ENCODE results near the gene MAPK10.

MAPK10 gene

DNA sequence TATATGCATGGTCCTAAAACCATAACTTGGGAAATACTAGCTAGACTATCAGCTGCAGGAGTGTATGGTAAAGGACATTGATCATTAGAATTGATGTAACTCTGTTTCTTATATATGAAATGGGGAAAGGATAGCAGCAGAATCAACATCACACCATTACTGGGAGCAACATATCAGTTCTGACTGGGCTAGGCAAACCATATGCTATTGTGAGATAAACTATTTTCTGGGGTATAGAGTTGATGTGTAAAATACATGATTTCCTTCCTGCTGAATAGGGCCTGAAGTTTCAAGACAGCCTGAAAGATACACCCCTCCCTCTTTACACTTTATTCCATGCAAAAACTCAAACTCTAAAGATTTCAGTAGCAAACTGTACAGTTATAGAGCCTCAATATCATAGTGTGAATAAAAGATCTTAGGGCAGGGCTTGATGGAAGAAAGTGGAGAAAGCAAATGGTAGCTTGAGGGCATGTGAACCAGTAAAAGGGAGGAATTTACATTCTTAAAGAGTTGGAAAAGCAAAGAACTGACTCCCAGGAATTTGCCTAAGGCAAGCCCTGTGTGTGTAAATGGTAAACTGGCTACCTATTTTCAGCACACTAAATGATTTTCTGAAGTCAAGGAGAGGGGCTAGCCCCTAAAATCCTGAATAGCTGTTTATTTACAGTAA is 404.1 kb downstream of the MAPK10 start:
- peaks cover 39% of the 10 kb centered on the region for H3K36me3 Mint-ChIP-seq (ENCODE audit: low read depth)
- H3K4me3 Mint-ChIP-seq, result no peak overlapping the region
- peak overlapping the region; percentile 53 for H3K27ac Mint-ChIP-seq
- peaks cover 60% of the 10 kb centered on the region for H3K4me1 Mint-ChIP-seq
- H3K9me3 Mint-ChIP-seq, result no peaks in the 10 kb centered on the region
- TF ChIP-seq, protein P1, sequence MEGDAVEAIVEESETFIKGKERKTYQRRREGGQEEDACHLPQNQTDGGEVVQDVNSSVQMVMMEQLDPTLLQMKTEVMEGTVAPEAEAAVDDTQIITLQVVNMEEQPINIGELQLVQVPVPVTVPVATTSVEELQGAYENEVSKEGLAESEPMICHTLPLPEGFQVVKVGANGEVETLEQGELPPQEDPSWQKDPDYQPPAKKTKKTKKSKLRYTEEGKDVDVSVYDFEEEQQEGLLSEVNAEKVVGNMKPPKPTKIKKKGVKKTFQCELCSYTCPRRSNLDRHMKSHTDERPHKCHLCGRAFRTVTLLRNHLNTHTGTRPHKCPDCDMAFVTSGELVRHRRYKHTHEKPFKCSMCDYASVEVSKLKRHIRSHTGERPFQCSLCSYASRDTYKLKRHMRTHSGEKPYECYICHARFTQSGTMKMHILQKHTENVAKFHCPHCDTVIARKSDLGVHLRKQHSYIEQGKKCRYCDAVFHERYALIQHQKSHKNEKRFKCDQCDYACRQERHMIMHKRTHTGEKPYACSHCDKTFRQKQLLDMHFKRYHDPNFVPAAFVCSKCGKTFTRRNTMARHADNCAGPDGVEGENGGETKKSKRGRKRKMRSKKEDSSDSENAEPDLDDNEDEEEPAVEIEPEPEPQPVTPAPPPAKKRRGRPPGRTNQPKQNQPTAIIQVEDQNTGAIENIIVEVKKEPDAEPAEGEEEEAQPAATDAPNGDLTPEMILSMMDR (IDR thresholded peaks at IDR 0.05), result no peak
- no peaks in the 10 kb centered on the region for H3K27me3 Mint-ChIP-seq (ENCODE audit: low read depth, poor library complexity)
- no peak for DNase-seq

DNA sequence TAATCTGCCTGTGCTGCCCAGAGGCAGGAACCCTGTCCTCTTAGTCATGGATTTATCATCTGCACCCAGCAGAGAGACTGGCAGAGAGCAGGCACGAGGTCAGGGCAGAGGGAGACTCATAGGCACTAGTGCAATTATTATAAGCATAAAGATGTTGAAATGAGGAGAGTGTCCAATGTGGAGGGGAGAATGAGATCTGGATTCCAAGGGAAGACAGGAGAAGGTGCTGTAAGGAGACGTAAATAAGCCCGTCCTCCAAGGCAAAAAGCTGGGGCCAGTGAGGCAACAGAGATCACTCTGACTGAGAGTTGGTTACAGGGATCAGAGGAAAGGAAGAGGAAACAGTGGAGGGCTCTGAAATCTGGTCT is 406.2 kb downstream of the MAPK10 start:
- TF ChIP-seq, protein P1 (IDR thresholded peaks at IDR 0.05), result no peak
- peaks cover 39% of the 10 kb centered on the region for H3K36me3 Mint-ChIP-seq (ENCODE audit: low read depth)
- no peaks in the 10 kb centered on the region for H3K9me3 Mint-ChIP-seq
- H3K4me3 Mint-ChIP-seq, result no peak overlapping the region
- H3K27me3 Mint-ChIP-seq (ENCODE audit: low read depth, poor library complexity), result no peaks in the 10 kb centered on the region
- H3K4me1 Mint-ChIP-seq, result peaks cover 63% of the 10 kb centered on the region
- H3K27ac Mint-ChIP-seq, result peak overlapping the region; percentile 96
- DNase-seq, result no peak

DNA sequence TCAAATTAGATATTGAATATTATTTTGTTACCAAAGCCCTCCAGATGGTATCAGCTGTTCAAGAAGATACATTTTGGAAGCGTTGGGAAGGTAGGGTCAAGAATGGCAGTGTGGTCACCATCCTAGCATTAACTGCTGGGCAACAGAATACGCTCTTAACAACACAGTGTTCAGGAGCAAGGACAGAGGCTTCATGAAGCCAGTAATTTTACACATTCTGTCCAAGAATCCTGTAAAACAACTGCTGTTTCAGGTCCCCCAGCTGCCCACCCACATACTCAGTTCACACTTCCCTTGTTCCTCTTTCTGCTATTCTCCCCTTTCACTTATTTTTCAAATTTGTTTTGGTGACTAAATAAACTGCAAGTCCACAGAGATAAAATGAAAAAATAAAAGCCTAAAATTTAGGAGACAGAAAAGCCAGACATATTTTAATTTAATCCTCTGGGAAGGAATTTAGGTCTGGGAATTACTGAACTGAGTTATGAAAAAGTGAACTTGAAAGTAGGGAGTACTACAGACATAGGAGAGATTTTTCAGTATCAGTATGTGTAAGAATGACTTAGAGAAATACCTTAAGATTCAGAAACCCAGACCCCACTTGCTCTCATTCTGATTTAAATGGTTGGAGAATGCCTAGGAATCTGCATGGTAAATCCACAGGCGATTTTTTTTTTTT is 406.7 kb downstream of the MAPK10 start:
- H3K9me3 Mint-ChIP-seq, result no peaks in the 10 kb centered on the region
- TF ChIP-seq, protein P1 (IDR thresholded peaks at IDR 0.05), result no peak
- no peak for DNase-seq
- H3K36me3 Mint-ChIP-seq (ENCODE audit: low read depth), result peaks cover 37% of the 10 kb centered on the region
- no peak overlapping the region for H3K4me3 Mint-ChIP-seq
- H3K27me3 Mint-ChIP-seq (ENCODE audit: low read depth, poor library complexity), result no peaks in the 10 kb centered on the region
- peak overlapping the region; percentile 96 for H3K27ac Mint-ChIP-seq
- peaks cover 64% of the 10 kb centered on the region for H3K4me1 Mint-ChIP-seq

DNA sequence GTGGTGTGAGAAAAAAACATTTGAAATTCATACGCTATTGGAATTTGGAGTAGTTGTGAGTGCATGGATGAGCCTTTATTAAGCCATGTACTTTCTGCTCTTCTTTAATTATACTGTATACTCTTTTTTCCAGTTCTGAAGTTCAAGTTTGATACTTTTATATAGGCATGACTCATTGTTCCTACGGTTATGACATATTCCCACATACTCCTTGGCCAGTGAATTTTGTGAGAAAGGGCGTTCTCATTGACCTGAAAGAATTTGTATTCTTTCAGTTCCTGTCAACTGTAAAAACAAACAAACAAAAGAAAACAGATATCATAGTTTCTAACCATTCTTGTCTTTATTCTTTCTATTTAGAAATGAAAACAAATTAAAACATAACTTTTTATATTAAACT is 407.3 kb downstream of the MAPK10 start:
- DNase-seq, result no peak
- Mint-ChIP-seq H3K4me3 (no peak overlapping the region), H3K27ac (peak overlapping the region; percentile 61), H3K27me3 (ENCODE audit: low read depth, poor library complexity) (no peaks in the 10 kb centered on the region), H3K36me3 (ENCODE audit: low read depth) (peaks cover 37% of the 10 kb centered on the region), H3K9me3 (no peaks in the 10 kb centered on the region), H3K4me1 (peaks cover 70% of the 10 kb centered on the region)
- TF ChIP-seq, protein P1 (IDR thresholded peaks at IDR 0.05), result no peak

DNA sequence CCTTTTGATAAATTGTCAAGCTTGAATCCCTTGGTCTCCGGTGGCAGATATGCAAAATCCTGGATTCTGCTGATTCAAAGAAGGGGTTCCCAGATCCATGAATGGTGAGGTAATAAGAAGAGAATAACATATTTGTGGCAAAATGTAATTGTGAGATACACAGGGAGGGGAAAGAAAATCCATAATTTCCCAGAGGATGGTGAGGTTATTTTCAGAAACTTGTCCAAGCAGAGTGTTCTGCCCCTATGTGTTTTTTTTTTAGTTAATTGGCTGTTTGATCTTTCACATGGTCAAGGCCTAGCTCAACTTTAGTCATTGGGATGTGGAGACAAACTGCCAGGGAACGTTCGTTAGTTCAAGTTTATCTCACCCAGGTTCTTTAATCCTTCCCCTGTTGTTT is 408.8 kb downstream of the MAPK10 start:
- Mint-ChIP-seq H3K4me3 (no peak overlapping the region), H3K4me1 (peaks cover 73% of the 10 kb centered on the region), H3K27me3 (ENCODE audit: low read depth, poor library complexity) (no peaks in the 10 kb centered on the region), H3K36me3 (ENCODE audit: low read depth) (peaks cover 37% of the 10 kb centered on the region), H3K27ac (no peak overlapping the region), H3K9me3 (no peaks in the 10 kb centered on the region)
- no peak for DNase-seq
- TF ChIP-seq, protein P1 (IDR thresholded peaks at IDR 0.05), result no peak

DNA sequence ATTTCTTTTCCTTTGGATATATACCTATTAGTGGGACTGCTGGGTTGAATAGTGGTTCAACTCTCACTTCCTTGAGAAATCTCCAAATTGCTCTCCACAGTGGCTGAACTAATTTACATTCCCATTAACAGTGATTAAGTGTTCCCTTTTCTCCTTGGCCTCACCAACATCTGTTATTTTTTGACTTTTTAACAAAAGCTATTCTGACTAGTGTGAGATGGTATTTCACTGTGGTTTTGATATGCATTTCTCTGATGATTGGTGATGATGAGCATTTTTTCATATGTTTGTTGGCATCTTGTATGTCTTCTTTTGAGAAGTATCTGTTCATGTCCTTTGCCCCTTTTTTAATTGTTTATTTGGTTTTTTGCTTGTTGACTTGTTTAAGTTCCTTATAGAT is 413.0 kb downstream of the MAPK10 start:
- no peaks in the 10 kb centered on the region for H3K27me3 Mint-ChIP-seq (ENCODE audit: low read depth, poor library complexity)
- H3K36me3 Mint-ChIP-seq (ENCODE audit: low read depth), result peaks cover 44% of the 10 kb centered on the region
- peaks cover 9% of the 10 kb centered on the region for H3K9me3 Mint-ChIP-seq
- H3K4me3 Mint-ChIP-seq, result peak overlapping the region; percentile 19
- DNase-seq, result no peak
- peaks cover 56% of the 10 kb centered on the region for H3K4me1 Mint-ChIP-seq
- TF ChIP-seq, protein P1 (IDR thresholded peaks at IDR 0.05), result no peak
- H3K27ac Mint-ChIP-seq, result peak overlapping the region; percentile 87
